H1 (cell line): ENCODE results near the gene PARP14. TPM values are rescaled to one million over a fixed set of nuclear protein-coding genes. Genes with fewer than 3 reads are reported as not detected.

Source experiments
- CHD1 ChIP-seq: IDR thresholded peaks from 2 replicates; pipeline ENCODE4 v1.6.1; 2012; ENCODE audit warnings: low read depth, low read length, improper control_type of control experiment
- SIX5 ChIP-seq: IDR thresholded peaks from 2 replicates; pipeline ENCODE4 v1.6.1; 2011; ENCODE audit warnings: mild to moderate bottlenecking, low read depth, low read length
- polyA plus RNA-seq, 7 experiments: library from polyadenylated mRNA; depleted of rRNA in 3 of 7; stranded (reverse) in 5 of 7; unstranded in 2 of 7; fragments of >200 nt in 5 of 7; fragments of 200-250 nt in 2 of 7; gene quantifications; 1 replicate in 5 of 7; 2 replicates in 1 of 7; 4 replicates in 1 of 7; pipeline versions ENCODE4 v1.2.1 to v1.2.3, GENCODE V29; 2011 to 2013; ENCODE audit warnings: missing spikeins in 2 of 7, mixed read lengths in 2 of 7
- total RNA-seq: library from RNA; stranded (reverse); fragmentation: NEBNext Ultra II Directional; extraction: Animal tissue kit (Norgen Biotek cat#: 25700); gene quantifications from 2 replicates; pipeline ENCODE4 v1.2.1, GENCODE V29; 2021

PARP14 gene
- total and polyA plus RNA-seq, 2 of the 8 experiments (the other 6 are each of a cell fraction or from before 2014, with no cell fraction given) = 12.6 to 17.6 TPM

- no peak for TF ChIP-seq SIX5
- TF ChIP-seq CHD1 = no peak
These were observed 11.5 kb upstream of the PARP14 start (continued) for GRCh38 chr3:122668930-122669730.
